Lower lobe of right lung (tissue), 2 donors: ENCODE results near the gene EARS2. TPM values are rescaled to one million over a fixed set of nuclear protein-coding genes. Genes with fewer than 3 reads are reported as not detected.

Source experiments
- ATAC-seq, 2 donors: fragments of 200-7000 bp; cut with Tn5 transposase; one replicate each; pipeline ENCODE4 v1.9.1; 2020 to 2022; ENCODE audit warnings: mild to moderate bottlenecking in 2 of 2, moderate library complexity in 2 of 2
- DNase-seq: peaks from one replicate; pipeline ENCODE4 v3.0.0-alpha.2; 2020
- H3K27ac ChIP-seq: fragments of 200-600 bp; one replicate; pipeline ENCODE4 v1.8.0; 2022
- H3K27me3 ChIP-seq: fragments of 200-600 bp; one replicate; pipeline ENCODE4 v1.8.0; 2022; ENCODE audit warnings: low read depth
- H3K36me3 ChIP-seq: fragments of 200-600 bp; one replicate; pipeline ENCODE4 v1.8.0; 2022; ENCODE audit warnings: mild to moderate bottlenecking
- H3K4me1 ChIP-seq: fragments of 200-600 bp; one replicate; pipeline ENCODE4 v1.8.0; 2022
- H3K4me3 ChIP-seq: fragments of 200-600 bp; one replicate; pipeline ENCODE4 v1.8.0; 2022; ENCODE audit warnings: mild to moderate bottlenecking
- H3K9me3 ChIP-seq: fragments of 200-600 bp; one replicate; pipeline ENCODE4 v1.8.0; 2022
- intact Hi-C: fragments of 100-400 bp; cut with DNase I; formaldehyde crosslinking; loops from one replicate; pipeline ENCODE4 v1.11.0; 2022
- total RNA-seq: library from RNA; stranded (reverse); fragmentation: NEBNext Ultra II Directional; extraction: Animal tissue kit (Norgen Biotek cat#: 25700); gene quantifications from one replicate; pipeline ENCODE4 v1.2.1, GENCODE V29; 2021
- TF ChIP-seq, protein P1 (sequence below): fragments of 200-600 bp; IDR thresholded peaks from one replicate; pipeline ENCODE4 v1.8.0; 2022; ENCODE audit warnings: antibody characterized with exemption, mild to moderate bottlenecking
- donor health status: DM: no; HTN: yes; CAD: no; lungs with severe emphysema.

Gene EARS2
- total RNA-seq, 1 donor from 2014 or later = 19.5 TPM

DNA sequence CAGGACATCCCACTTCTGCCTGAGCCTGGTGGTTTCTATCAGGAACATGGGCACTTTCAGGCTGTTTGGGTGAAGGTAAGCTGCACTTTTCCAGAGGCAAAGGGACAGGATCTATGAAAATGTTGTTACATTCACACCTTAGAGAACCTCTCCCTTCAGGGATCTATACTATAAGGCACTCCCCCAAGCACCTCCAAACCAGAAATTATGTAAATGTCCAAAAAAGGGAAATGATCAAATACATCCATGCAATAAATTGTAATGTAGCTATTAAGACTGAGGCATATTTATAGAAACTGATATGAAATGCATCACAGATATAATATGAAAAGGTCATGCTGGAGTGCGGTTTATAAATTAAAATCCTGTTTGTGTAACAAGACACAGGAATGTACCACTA lies 80.9 kb downstream of the EARS2 start:
- TF ChIP-seq, protein P1, sequence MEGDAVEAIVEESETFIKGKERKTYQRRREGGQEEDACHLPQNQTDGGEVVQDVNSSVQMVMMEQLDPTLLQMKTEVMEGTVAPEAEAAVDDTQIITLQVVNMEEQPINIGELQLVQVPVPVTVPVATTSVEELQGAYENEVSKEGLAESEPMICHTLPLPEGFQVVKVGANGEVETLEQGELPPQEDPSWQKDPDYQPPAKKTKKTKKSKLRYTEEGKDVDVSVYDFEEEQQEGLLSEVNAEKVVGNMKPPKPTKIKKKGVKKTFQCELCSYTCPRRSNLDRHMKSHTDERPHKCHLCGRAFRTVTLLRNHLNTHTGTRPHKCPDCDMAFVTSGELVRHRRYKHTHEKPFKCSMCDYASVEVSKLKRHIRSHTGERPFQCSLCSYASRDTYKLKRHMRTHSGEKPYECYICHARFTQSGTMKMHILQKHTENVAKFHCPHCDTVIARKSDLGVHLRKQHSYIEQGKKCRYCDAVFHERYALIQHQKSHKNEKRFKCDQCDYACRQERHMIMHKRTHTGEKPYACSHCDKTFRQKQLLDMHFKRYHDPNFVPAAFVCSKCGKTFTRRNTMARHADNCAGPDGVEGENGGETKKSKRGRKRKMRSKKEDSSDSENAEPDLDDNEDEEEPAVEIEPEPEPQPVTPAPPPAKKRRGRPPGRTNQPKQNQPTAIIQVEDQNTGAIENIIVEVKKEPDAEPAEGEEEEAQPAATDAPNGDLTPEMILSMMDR = no peak
- H3K4me3 ChIP-seq = no peak overlapping the region
- intact Hi-C loops = no loop called here
- no peak overlapping the region for H3K27ac ChIP-seq
- peaks cover 100% of the 10 kb centered on the region for H3K36me3 ChIP-seq
- DNase-seq (no peak), ATAC-seq (no peak)
- no peaks in the 10 kb centered on the region for H3K4me1 ChIP-seq
- H3K27me3 ChIP-seq = no peaks in the 10 kb centered on the region
- no peaks in the 10 kb centered on the region for H3K9me3 ChIP-seq

Other genes with a start within 250 kb of the EARS2 start
- 21.3 TPM for gene COG7, start 104.2 kb downstream of the EARS2 start, total RNA-seq
- gene GGA2, start 46.9 kb downstream of the EARS2 start, total RNA-seq = 204 TPM
- gene UBFD1, start 377 bp upstream of the EARS2 start, total RNA-seq = 39.1 TPM
- gene NDUFAB1, start 39.0 kb upstream of the EARS2 start, total RNA-seq = 56.5 TPM
- 12.7 TPM for gene PALB2, start 84.0 kb upstream of the EARS2 start, total RNA-seq
- 42.7 TPM for gene DCTN5, start 84.1 kb upstream of the EARS2 start, total RNA-seq
- gene PLK1, start 121.5 kb upstream of the EARS2 start, total RNA-seq = 2.3 TPM
- 4.9 TPM for gene ERN2, start 155.9 kb upstream of the EARS2 start, total RNA-seq
- 0.80 TPM for gene CHP2, start 197.7 kb upstream of the EARS2 start, total RNA-seq